CD4-positive, alpha-beta T cell treated with Interleukin-2 at 100 ng/mL for 4 hours (primary cell): ENCODE results near the gene MRPL12.
"Not testable (repeated sequence)": the region's sequence is repeated elsewhere in the genome, so short reads cannot be mapped to it uniquely, and the experiment has no call there.

ENCODE experiments used
- DNase-seq: peaks from one replicate; pipeline ENCODE4 v3.0.0-alpha.2; 2020; ENCODE audit warnings: low spot score

Gene MRPL12

GRCh38 chr17:81716674-81716996 is 13.5 kb downstream of the MRPL12 start:
- DNase-seq = no peak

GRCh38 chr17:81717049-81717765 is 14.0 kb downstream of the MRPL12 start:
- DNase-seq = no peak

- DNase-seq = no peak
These were observed 14.6 kb downstream of the MRPL12 start for GRCh38 chr17:81717766-81718089.

- no peak for DNase-seq
These were observed 16.5 kb downstream of the MRPL12 start for GRCh38 chr17:81719410-81720266.

- no peak for DNase-seq
These were observed 17.3 kb downstream of the MRPL12 start for GRCh38 chr17:81720267-81721071.

- no peak for DNase-seq
These were observed 19.3 kb downstream of the MRPL12 start for GRCh38 chr17:81722184-81723120.

- no peak for DNase-seq
These were observed 20.6 kb downstream of the MRPL12 start for GRCh38 chr17:81723651-81724209.

GRCh38 chr17:81725439-81725838 is 22.3 kb downstream of the MRPL12 start:
- no peak for DNase-seq

GRCh38 chr17:81726004-81726403 is 22.8 kb downstream of the MRPL12 start:
- no peak for DNase-seq

- DNase-seq = no peak
These were observed 24.3 kb downstream of the MRPL12 start for GRCh38 chr17:81727324-81728031.

- DNase-seq = peak; percentile 61
These were observed 30.6 kb downstream of the MRPL12 start for GRCh38 chr17:81733507-81734404.

- DNase-seq = no peak
These were observed 31.5 kb downstream of the MRPL12 start for GRCh38 chr17:81734405-81735263.

GRCh38 chr17:81735264-81736102 is 32.3 kb downstream of the MRPL12 start:
- no peak for DNase-seq

- DNase-seq = no peak
These were observed 35.0 kb downstream of the MRPL12 start for GRCh38 chr17:81737947-81738800.

- DNase-seq = no peak
These were observed 35.7 kb downstream of the MRPL12 start for GRCh38 chr17:81738801-81739393.

- DNase-seq = not testable (repeated sequence)
These were observed 36.4 kb downstream of the MRPL12 start for GRCh38 chr17:81739593-81739992.
